Kidney (tissue), 14 donors: ENCODE results near the gene WWC1. TPM values are rescaled to one million over a fixed set of nuclear protein-coding genes. Genes with fewer than 3 reads are reported as not detected.

ENCODE experiments used
- DNase-seq, 5 donors: peaks; one replicate each; pipeline ENCODE4 v3.0.0-alpha.2; 2013 to 2020
- FAIRE-seq: peaks from 2 replicates; lab custom pipeline; 2012; peaks lifted over from hg19 to GRCh38; lab: Jason Lieb, UNC
- H3K27ac ChIP-seq, 2 donors: one replicate each; pipeline ENCODE4 v1.7.0; 2013; ENCODE audit warnings: low read depth in 2 of 2, low read length in 2 of 2, inconsistent platforms in 1 of 2
- H3K27me3 ChIP-seq: one replicate; pipeline ENCODE4 v1.7.1; 2013; ENCODE audit warnings: low read length, inconsistent platforms; ENCODE audit not compliant: control insufficient read depth, insufficient read depth
- H3K36me3 ChIP-seq, 3 donors: one replicate each; pipeline versions ENCODE4 v1.7.0 to v1.7.1; 2013; ENCODE audit warnings: low read length in 3 of 3, control low read depth in 1 of 3, inconsistent platforms in 1 of 3; ENCODE audit not compliant: insufficient read depth in 3 of 3, control insufficient read depth in 2 of 3
- H3K4me1 ChIP-seq, 3 donors: one replicate each; pipeline versions ENCODE4 v1.7.0 to v1.7.1; 2013; ENCODE audit warnings: low read length in 3 of 3, inconsistent platforms in 1 of 3, low read depth in 1 of 3; ENCODE audit not compliant: control insufficient read depth in 2 of 3, insufficient read depth in 2 of 3
- H3K4me3 ChIP-seq, 3 donors: one replicate each; pipeline versions ENCODE4 v1.7.0 to v1.8.1; 2013; ENCODE audit warnings: low read length in 3 of 3, control low read depth in 1 of 3, inconsistent platforms in 1 of 3
- H3K9ac ChIP-seq, 3 donors: one replicate each; pipeline versions ENCODE4 v1.7.0 to v1.7.1; 2013; ENCODE audit warnings: low read length in 3 of 3, control low read depth in 1 of 3, inconsistent platforms in 1 of 3
- H3K9me3 ChIP-seq, 3 donors: one replicate each; pipeline versions ENCODE4 v1.7.0 to v1.7.1; 2013; ENCODE audit warnings: low read length in 3 of 3, control low read depth in 1 of 3, inconsistent platforms in 1 of 3; ENCODE audit not compliant: control insufficient read depth in 2 of 3, insufficient read depth in 1 of 3
- intact Hi-C: fragments of 100-400 bp; cut with DNase I; formaldehyde crosslinking; loops from one replicate; pipeline ENCODE4 v1.11.1; 2022
- polyA plus RNA-seq: library from polyadenylated mRNA; stranded (reverse); fragments of 350-450 nt; fragmentation: Illumina TruSeq; extraction: RNeasy Lipid Tissue Mini Kit (QIAGEN cat#74804); gene quantifications from one replicate; pipeline ENCODE4 v1.2.3, GENCODE V29; 2014; ENCODE audit warnings: low read depth, low replicate concordance; ENCODE audit not compliant: insufficient read depth
- total RNA-seq: library from RNA; stranded (reverse); fragmentation: NEBNext Ultra II Directional; extraction: Animal tissue kit (Norgen Biotek cat#: 25700); gene quantifications from one replicate; pipeline ENCODE4 v1.2.1, GENCODE V29; 2021
- TF ChIP-seq, protein P1 (sequence below): IDR thresholded peaks from 3 replicates; pipeline ENCODE4 v1.5.1; 2012; ENCODE audit warnings: mild to moderate bottlenecking, moderate library complexity, borderline replicate concordance; ENCODE audit not compliant: insufficient read depth; ENCODE audit errors: extremely low read depth
- donor health status: control.
- donor health status: control.
- donor health status: control.
- donor health status: control.
- donor health status: control.
- donor health status: DM: yes; HTN: yes; CAD: no.
- donor health status: Normal renal cell carcinoma (clear cell type).

Gene WWC1
- total and polyA plus RNA-seq, 2 donors from 2014 or later: 74.4 to 174 TPM

GRCh38 chr5:168474319-168474718 lies 182.9 kb downstream of the WWC1 start:
- H3K4me3 ChIP-seq: no peak overlapping the region
- no peak for DNase-seq
- H3K9me3 ChIP-seq: no peaks in the 10 kb centered on the region
- TF ChIP-seq, protein P1, sequence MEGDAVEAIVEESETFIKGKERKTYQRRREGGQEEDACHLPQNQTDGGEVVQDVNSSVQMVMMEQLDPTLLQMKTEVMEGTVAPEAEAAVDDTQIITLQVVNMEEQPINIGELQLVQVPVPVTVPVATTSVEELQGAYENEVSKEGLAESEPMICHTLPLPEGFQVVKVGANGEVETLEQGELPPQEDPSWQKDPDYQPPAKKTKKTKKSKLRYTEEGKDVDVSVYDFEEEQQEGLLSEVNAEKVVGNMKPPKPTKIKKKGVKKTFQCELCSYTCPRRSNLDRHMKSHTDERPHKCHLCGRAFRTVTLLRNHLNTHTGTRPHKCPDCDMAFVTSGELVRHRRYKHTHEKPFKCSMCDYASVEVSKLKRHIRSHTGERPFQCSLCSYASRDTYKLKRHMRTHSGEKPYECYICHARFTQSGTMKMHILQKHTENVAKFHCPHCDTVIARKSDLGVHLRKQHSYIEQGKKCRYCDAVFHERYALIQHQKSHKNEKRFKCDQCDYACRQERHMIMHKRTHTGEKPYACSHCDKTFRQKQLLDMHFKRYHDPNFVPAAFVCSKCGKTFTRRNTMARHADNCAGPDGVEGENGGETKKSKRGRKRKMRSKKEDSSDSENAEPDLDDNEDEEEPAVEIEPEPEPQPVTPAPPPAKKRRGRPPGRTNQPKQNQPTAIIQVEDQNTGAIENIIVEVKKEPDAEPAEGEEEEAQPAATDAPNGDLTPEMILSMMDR: no peak
- FAIRE-seq: no peak
- H3K27me3 ChIP-seq: no peaks in the 10 kb centered on the region
- no peak overlapping the region for H3K27ac ChIP-seq
- H3K36me3 ChIP-seq: peaks cover 0 to 16% (median 10%) of the 10 kb centered on the region in 3 donors
- intact Hi-C loops: no loop called here
- H3K9ac ChIP-seq: no peak overlapping the region
- no peaks in the 10 kb centered on the region for H3K4me1 ChIP-seq

DNA sequence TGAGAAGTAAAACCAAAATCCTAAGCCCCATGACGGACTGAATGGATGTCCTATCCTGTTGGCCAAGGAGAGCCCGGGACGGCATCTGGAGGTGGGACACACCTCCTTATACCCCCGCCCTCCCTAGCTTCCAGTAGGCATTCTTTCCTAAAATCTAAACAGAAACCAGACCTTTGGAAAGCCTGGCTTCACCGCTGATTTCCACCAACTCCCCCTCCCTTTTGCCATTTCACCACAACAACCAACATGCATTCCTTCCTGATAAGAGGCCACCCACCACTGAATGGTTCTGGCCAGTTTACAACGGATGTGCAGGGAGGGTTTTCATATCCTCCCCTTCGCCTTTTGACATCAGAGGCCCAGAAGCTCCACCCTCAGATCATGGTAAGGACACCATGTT lies 185.6 kb downstream of the WWC1 start:
- no peak overlapping the region for H3K4me3 ChIP-seq
- H3K36me3 ChIP-seq: peaks cover 0 to 9% (median 5%) of the 10 kb centered on the region in 3 donors
- intact Hi-C loops: no loop called here
- TF ChIP-seq, protein P1: no peak
- H3K4me1 ChIP-seq: no peaks in the 10 kb centered on the region
- H3K9me3 ChIP-seq: no peaks in the 10 kb centered on the region
- no peak for DNase-seq
- no peaks in the 10 kb centered on the region for H3K27me3 ChIP-seq
- H3K9ac ChIP-seq: no peak overlapping the region
- FAIRE-seq: no peak
- no peak overlapping the region for H3K27ac ChIP-seq

DNA sequence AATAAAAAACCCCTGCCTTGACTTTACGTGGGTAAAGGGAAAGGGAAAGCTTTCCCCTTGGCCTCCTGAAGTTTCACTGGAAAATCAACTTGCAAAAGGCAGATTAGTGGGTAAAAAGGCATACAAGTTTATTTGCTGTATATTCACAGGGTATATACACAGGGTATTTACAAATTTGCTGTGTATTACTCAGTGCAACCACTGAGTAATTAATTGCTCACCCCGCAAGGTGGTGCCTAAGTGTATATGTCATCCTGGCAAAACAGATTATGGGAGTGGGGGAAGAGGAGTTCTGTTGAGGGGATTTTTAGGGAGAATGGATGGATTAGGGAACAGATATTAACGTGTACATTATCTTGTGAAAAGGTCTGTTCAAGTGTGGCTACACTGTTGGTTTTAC lies 187.7 kb downstream of the WWC1 start:
- H3K36me3 ChIP-seq: peaks cover 0 to 2% (median 0%) of the 10 kb centered on the region in 3 donors
- no peak overlapping the region for H3K9ac ChIP-seq
- intact Hi-C loops: no loop called here
- no peaks in the 10 kb centered on the region for H3K9me3 ChIP-seq
- FAIRE-seq (no peak), DNase-seq (no peak)
- TF ChIP-seq, protein P1: no peak
- H3K4me1 ChIP-seq: no peaks in the 10 kb centered on the region
- H3K4me3 ChIP-seq: no peak overlapping the region
- no peaks in the 10 kb centered on the region for H3K27me3 ChIP-seq
- no peak overlapping the region for H3K27ac ChIP-seq

- FAIRE-seq (no peak), DNase-seq (no peak)
- no peaks in the 10 kb centered on the region for H3K9me3 ChIP-seq
- H3K9ac ChIP-seq: no peak overlapping the region
- TF ChIP-seq, protein P1: no peak
- H3K27ac ChIP-seq: no peak overlapping the region
- H3K4me3 ChIP-seq: no peak overlapping the region
- intact Hi-C loops: no loop called here
- H3K27me3 ChIP-seq: no peaks in the 10 kb centered on the region
- H3K36me3 ChIP-seq: no peaks in the 10 kb centered on the region
- no peaks in the 10 kb centered on the region for H3K4me1 ChIP-seq
These were observed 189.2 kb downstream of the WWC1 start for GRCh38 chr5:168480601-168481000.
